OCI-LY1 (cell line): ENCODE measurements around the gene C19orf67.
"Not testable (repeated sequence)": the region's sequence is repeated elsewhere in the genome, so short reads cannot be mapped to it uniquely, and the experiment has no call there.

ENCODE experiments used
- H2AFZ ChIP-seq: fragments of 200-600 bp; sonication (generic), shearing (Covaris generic); 2 replicates; pipeline ENCODE4 v1.6.0; 2014; ENCODE audit warnings: antibody characterized with exemption, mild to moderate bottlenecking, low read length
- H3F3A ChIP-seq: fragments of 200-600 bp; sonication (generic), shearing (Covaris generic); 2 replicates; pipeline ENCODE4 v1.6.0; 2014; ENCODE audit warnings: mild to moderate bottlenecking, antibody characterized with exemption, low read length, moderate library complexity; ENCODE audit not compliant: insufficient read depth
- H3K27ac ChIP-seq: fragments of 200-600 bp; sonication (generic); 2 replicates; pipeline ENCODE4 v1.5.1; 2014; ENCODE audit warnings: low read length, mixed run types, mild to moderate bottlenecking, low read depth; ENCODE audit not compliant: poor library complexity, severe bottlenecking
- H3K27me3 ChIP-seq: fragments of 200-600 bp; sonication (generic); 2 replicates; pipeline ENCODE4 v1.6.0; 2014; ENCODE audit warnings: antibody characterized with exemption, mild to moderate bottlenecking, low read length, moderate library complexity; ENCODE audit not compliant: insufficient read depth
- H3K36me3 ChIP-seq: fragments of 200-600 bp; sonication (generic); 2 replicates; pipeline ENCODE4 v1.6.1; 2014; ENCODE audit warnings: mild to moderate bottlenecking, antibody characterized with exemption, low read length, moderate library complexity, mixed read lengths; ENCODE audit not compliant: insufficient read depth
- H3K4me1 ChIP-seq: fragments of 200-600 bp; sonication (generic); 2 replicates; pipeline ENCODE4 v1.5.1; 2014; ENCODE audit warnings: mild to moderate bottlenecking, low read length, moderate library complexity; ENCODE audit not compliant: insufficient read depth, severe bottlenecking
- H3K4me2 ChIP-seq: fragments of 200-600 bp; sonication (generic), shearing (Covaris generic); 2 replicates; pipeline ENCODE4 v1.6.1; 2014; ENCODE audit warnings: low read length
- H3K4me3 ChIP-seq: fragments of 200-600 bp; sonication (generic); 2 replicates; pipeline ENCODE4 v1.5.1; 2014; ENCODE audit warnings: low read length, low read depth, mild to moderate bottlenecking, mixed read lengths; ENCODE audit not compliant: poor library complexity, severe bottlenecking
- H3K79me2 ChIP-seq: fragments of 200-600 bp; shearing (Covaris generic); 2 replicates; pipeline ENCODE4 v1.6.1; 2016; ENCODE audit warnings: mixed run types, low read length, mixed read lengths; ENCODE audit not compliant: insufficient read depth
- H3K9ac ChIP-seq: fragments of 200-600 bp; sonication (generic), shearing (Covaris generic); 2 replicates; pipeline ENCODE4 v1.6.1; 2014; ENCODE audit warnings: mild to moderate bottlenecking, low read length, mixed read lengths
- H3K9me2 ChIP-seq: fragments of 200-600 bp; sonication (generic), shearing (Covaris generic); 2 replicates; pipeline ENCODE4 v1.6.1; 2014; ENCODE audit warnings: low read depth, mild to moderate bottlenecking, low read length, mixed read lengths
- H3K9me3 ChIP-seq: fragments of 200-600 bp; shearing (Covaris generic); 2 replicates; pipeline ENCODE4 v1.6.1; 2014; ENCODE audit warnings: low read length, mixed read lengths
- H4K20me1 ChIP-seq: fragments of 200-600 bp; sonication (generic), shearing (Covaris generic); 2 replicates; pipeline ENCODE4 v1.6.0; 2016; ENCODE audit warnings: mild to moderate bottlenecking, low read length; ENCODE audit not compliant: insufficient read depth
- CTCF ChIP-seq: fragments of 200-600 bp; sonication (generic), shearing (Covaris generic); IDR thresholded peaks from 2 replicates; pipeline ENCODE4 v1.5.1; 2017; ENCODE audit warnings: mild to moderate bottlenecking, antibody characterized with exemption, low read length, moderate library complexity, mixed read lengths
- EZH2 ChIP-seq: fragments of 200-600 bp; sonication (generic), shearing (Covaris generic); IDR thresholded peaks from 2 replicates; pipeline ENCODE4 v1.8.0; 2017; ENCODE audit warnings: borderline replicate concordance, mixed run types, mild to moderate bottlenecking, antibody characterized with exemption, low read length, moderate library complexity, mixed read lengths

Gene C19orf67

GRCh38 chr19:14052470-14052869 lies 33.1 kb downstream of the C19orf67 start:
- Histone ChIP-seq H2AFZ (no peak overlapping the region), H3K9ac (no peak overlapping the region), H3K27ac (no peak overlapping the region), H3K27me3 (no peaks in the 10 kb centered on the region), H3F3A (no peaks in the 10 kb centered on the region), H3K9me2 (no peaks in the 10 kb centered on the region), H3K36me3 (no peaks in the 10 kb centered on the region), H3K9me3 (0 out of 2 replicates have a peak, but pooled peaks cover 3% of the 10 kb centered on the region), H3K4me2 (no peak overlapping the region), H3K4me3 (no peak overlapping the region), H3K4me1 (no peaks in the 10 kb centered on the region), H4K20me1 (no peaks in the 10 kb centered on the region), H3K79me2 (no peaks in the 10 kb centered on the region)
- TF ChIP-seq EZH2, result no peak
- no peak for TF ChIP-seq CTCF

GRCh38 chr19:14051980-14052379 lies 33.6 kb downstream of the C19orf67 start:
- H3K4me1 ChIP-seq, result no peaks in the 10 kb centered on the region
- H3K9me2 ChIP-seq, result no peaks in the 10 kb centered on the region
- H3K27me3 ChIP-seq, result no peaks in the 10 kb centered on the region
- H4K20me1 ChIP-seq, result no peaks in the 10 kb centered on the region
- no peak overlapping the region for H3K4me2 ChIP-seq
- 0 out of 2 replicates have a peak, but pooled peaks cover 3% of the 10 kb centered on the region for H3K9me3 ChIP-seq
- TF ChIP-seq EZH2 (no peak), CTCF (no peak)
- no peak overlapping the region for H3K4me3 ChIP-seq
- no peak overlapping the region for H3K27ac ChIP-seq
- H3K79me2 ChIP-seq, result no peaks in the 10 kb centered on the region
- H3K9ac ChIP-seq, result no peak overlapping the region
- H3K36me3 ChIP-seq, result no peaks in the 10 kb centered on the region
- H3F3A ChIP-seq, result no peaks in the 10 kb centered on the region
- H2AFZ ChIP-seq, result no peak overlapping the region

- not testable (repeated sequence) for H3K4me2 ChIP-seq, H3K79me2 ChIP-seq
Observed at GRCh38 chr19:14050961-14051360, 34.6 kb downstream of the C19orf67 start.

GRCh38 chr19:14050512-14050911 lies 35.1 kb downstream of the C19orf67 start:
- Histone ChIP-seq H4K20me1 (no peaks in the 10 kb centered on the region), H2AFZ (no peak overlapping the region), H3K9me2 (no peaks in the 10 kb centered on the region), H3K9ac (no peak overlapping the region), H3K9me3 (0 out of 2 replicates have a peak, but pooled peaks cover 3% of the 10 kb centered on the region), H3K79me2 (no peaks in the 10 kb centered on the region), H3K4me1 (no peaks in the 10 kb centered on the region), H3F3A (no peaks in the 10 kb centered on the region), H3K27me3 (no peaks in the 10 kb centered on the region), H3K27ac (no peak overlapping the region), H3K4me2 (no peak overlapping the region), H3K4me3 (no peak overlapping the region), H3K36me3 (no peaks in the 10 kb centered on the region)
- no peak for TF ChIP-seq EZH2
- TF ChIP-seq CTCF, result no peak

More at GRCh38 chr19:14050961-14051360, 34.6 kb downstream of the C19orf67 start:
- H3K9ac ChIP-seq, H4K20me1 ChIP-seq, H2AFZ ChIP-seq, H3K36me3 ChIP-seq, H3K4me3 ChIP-seq, H3K27me3 ChIP-seq, H3K9me2 ChIP-seq, H3K9me3 ChIP-seq, H3K4me1 ChIP-seq, H3K27ac ChIP-seq, H3F3A ChIP-seq: not testable (repeated sequence)
